Measurements from ENCODE around the gene PABPN1L. TPM values are rescaled to one million over a fixed set of nuclear protein-coding genes. Genes with fewer than 3 reads are reported as not detected.

The PABPN1L gene
- total and polyA plus RNA-seq, 2 of the 8 experiments (the other 6 are each of a cell fraction or from before 2014, with no cell fraction given), result not detected

DNA sequence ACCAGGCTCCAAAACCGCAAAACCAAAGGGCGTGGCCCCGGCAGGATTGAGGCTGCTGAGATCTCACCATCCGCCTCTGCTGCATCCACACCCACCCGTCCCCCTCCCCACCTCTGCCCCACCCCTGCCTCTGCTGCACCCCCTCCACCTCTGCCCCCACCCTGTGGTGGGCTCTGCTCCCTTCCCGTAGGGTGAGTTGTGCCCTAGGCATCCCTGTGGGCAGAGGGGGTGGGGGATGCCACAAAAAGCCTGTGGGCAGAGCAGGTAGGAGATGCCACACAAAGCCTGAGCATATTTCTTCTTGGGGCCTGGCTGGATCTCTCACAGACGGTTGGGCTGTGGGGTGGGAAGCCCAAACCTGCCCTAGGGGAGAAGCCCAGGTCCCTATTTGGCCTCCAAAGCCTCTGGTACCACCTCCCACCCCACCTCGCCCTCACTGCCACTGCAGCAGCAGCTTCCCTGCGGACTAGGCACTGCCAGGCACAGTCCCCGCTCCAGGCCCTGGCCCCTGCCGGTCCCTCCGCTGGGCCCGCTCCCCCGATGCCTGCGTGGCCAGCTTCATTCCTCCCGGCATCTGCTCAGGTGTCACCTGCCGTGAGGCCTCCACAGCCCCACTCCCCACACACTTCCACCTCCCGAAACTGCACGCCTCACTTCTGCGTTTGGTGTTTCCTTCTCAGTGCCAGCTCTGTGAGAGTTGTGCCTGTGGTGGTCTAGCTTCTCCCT lies 11.3 kb upstream of the PABPN1L start:
- H3K79me2 ChIP-seq (ENCODE audit: control insufficient read depth in 1 of 2, insufficient read depth in 2 of 2, low read length in 2 of 2), result no peaks in the 10 kb centered on the region
- no peaks in the 10 kb centered on the region; the same call in 1 of the 2 replicates for H3K79me1 ChIP-seq (ENCODE audit: low read depth, low read length)
- no peak overlapping the region for H2AK5ac ChIP-seq (ENCODE audit: low read depth, low read length)
- no peak overlapping the region for H4K5ac ChIP-seq (ENCODE audit: insufficient read length, low read depth, low read length)
- FAIRE-seq (no peak), DNase-seq (ENCODE audit: low read depth in 1 of 2, low spot score in 2 of 2) (no peak)
- no peak overlapping the region for H2BK12ac ChIP-seq (ENCODE audit: low read depth, low read length)
- H4K91ac ChIP-seq (replicated peaks; ENCODE audit: insufficient read length, low read length), result no peak overlapping the region
- no peak overlapping the region for H2AFZ ChIP-seq (ENCODE audit: low read length)
- TF ChIP-seq GABPA (IDR thresholded peaks at IDR 0.05; ENCODE audit: borderline replicate concordance, insufficient read depth, low read length) (no peak), POLR2A (IDR thresholded peaks at IDR 0.05; ENCODE audit: control extremely low read depth in 1 of 2, low read depth in 2 of 2, low read length in 2 of 2) (no peak), SIX5 (IDR thresholded peaks at IDR 0.05; ENCODE audit: low read depth, low read length) (no peak), SP4 (IDR thresholded peaks at IDR 0.05; ENCODE audit: low read length) (no peak), SRF (IDR thresholded peaks at IDR 0.05; ENCODE audit: low read depth, low read length) (no peak)
- TF ChIP-seq, protein P1, sequence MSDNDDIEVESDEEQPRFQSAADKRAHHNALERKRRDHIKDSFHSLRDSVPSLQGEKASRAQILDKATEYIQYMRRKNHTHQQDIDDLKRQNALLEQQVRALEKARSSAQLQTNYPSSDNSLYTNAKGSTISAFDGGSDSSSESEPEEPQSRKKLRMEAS (IDR thresholded peaks at IDR 0.05), result no peak
- H4K20me1 ChIP-seq (replicated peaks in 1 of 2; ENCODE audit: control insufficient read depth in 1 of 2, insufficient read depth in 2 of 2, low read length in 2 of 2), result peaks cover 0 to 4% of the 10 kb centered on the region in 2 experiments
- H3K27ac ChIP-seq (ENCODE audit: low read depth, low read length), result no peak overlapping the region
- no peak overlapping the region; the same call in 1 of the 2 replicates for H4K8ac ChIP-seq (ENCODE audit: extremely low read depth, insufficient read depth, low read length)
- ChIA-PET POLR2A (ENCODE audit: partially characterized antibody) (no interaction called here), CTCF (ENCODE audit: partially characterized antibody) (interaction anchor here (1.5 to 4.4 kb wide), 5 partner anchors 8 to 290 kb away, joined by 4 to 15 read pairs (median 7); no protein-coding TSS in a partner anchor)
- H3K23me2 ChIP-seq (ENCODE audit: low read depth, low read length), result no peaks in the 10 kb centered on the region; the same call in 1 of the 2 replicates
- no peak overlapping the region for H3K14ac ChIP-seq (ENCODE audit: insufficient read length)
- no peak overlapping the region for H2BK15ac ChIP-seq (ENCODE audit: low read length)
- no peak overlapping the region for H3K9ac ChIP-seq (replicated peaks in 1 of 4; ENCODE audit: extremely low read depth in 1 of 4, low read depth in 3 of 4, low read length in 3 of 4)
- peaks cover 0 to 9% (median 4%) of the 10 kb centered on the region in 4 experiments; a peak in 4 of 7 replicates for H3K4me1 ChIP-seq (replicated peaks in 1 of 4; ENCODE audit: control insufficient read depth in 3 of 4, insufficient read depth in 4 of 4, low read length in 3 of 4)
- H3K9me3 ChIP-seq (ENCODE audit: insufficient read depth in 2 of 2, low read depth in 1 of 2, low read length in 1 of 2), result no peaks in the 10 kb centered on the region; a peak in 1 of 4 replicates
- H2BK120ac ChIP-seq (replicated peaks; ENCODE audit: low read depth, low read length), result no peak overlapping the region
- no peak overlapping the region for H3K23ac ChIP-seq (ENCODE audit: insufficient read length)
- no peak overlapping the region for H3K18ac ChIP-seq (ENCODE audit: extremely low read depth, low read length)
- H3K27me3 ChIP-seq (replicated peaks in 1 of 4; ENCODE audit: control insufficient read depth in 3 of 4, extremely low read depth in 1 of 4, insufficient read depth in 3 of 4, low read length in 3 of 4), result peaks cover 0 to 7% (median 1%) of the 10 kb centered on the region in 4 experiments; a peak in 2 of 7 replicates
- H3K4ac ChIP-seq (replicated peaks; ENCODE audit: insufficient read length, low read depth, low read length), result no peak overlapping the region
- 90% methylated on average over 17 of the region's 20 CpGs; no CpG with 5 or more reads in 1 of the 2 experiments for WGBS, 2 experiments (ENCODE audit: extremely low coverage in 1 of 2, insufficient coverage in 1 of 2, insufficient read length in 1 of 2, insufficient replicate concordance in 2 of 2, low coverage in 1 of 2, low lambda C conversion rate in 2 of 2, missing lambda C conversion rate in 1 of 2)
- H3K56ac ChIP-seq (replicated peaks; ENCODE audit: insufficient read length, low read depth, low read length), result no peak overlapping the region
- H2BK5ac ChIP-seq (ENCODE audit: low read depth, low read length), result no peak overlapping the region
- no peak overlapping the region for H2BK20ac ChIP-seq (ENCODE audit: low read length)
- no peak overlapping the region for H3K4me3 ChIP-seq (ENCODE audit: extremely low read depth in 1 of 4, insufficient read depth in 2 of 4, low read depth in 3 of 4, low read length in 4 of 4)
- H3K4me2 ChIP-seq (ENCODE audit: insufficient read depth in 1 of 2, low read depth in 2 of 2, low read length in 2 of 2), result no peak overlapping the region
- no peaks in the 10 kb centered on the region for H3K36me3 ChIP-seq (ENCODE audit: control insufficient read depth in 2 of 4, insufficient read depth in 4 of 4, low read length in 3 of 4)

Data from H1 (cell line).